NB4 (cell line): Measurements from ENCODE around the gene CAPZA2.

Experiments used
- CTCF ChIP-seq: IDR thresholded peaks from one replicate; pipeline ENCODE4 v1.5.1; 2012; ENCODE audit warnings: low read depth, low read length
- MAX ChIP-seq: IDR thresholded peaks from 2 replicates; pipeline ENCODE4 v1.6.1; 2011; ENCODE audit warnings: low read depth, low read length
- MYC ChIP-seq: IDR thresholded peaks from 2 replicates; pipeline ENCODE4 v1.6.1; 2011; ENCODE audit warnings: low read depth, low read length

- TF ChIP-seq CTCF, result no peak
- TF ChIP-seq MYC, result no peak
- no peak for TF ChIP-seq MAX
Observed at GRCh38 chr7:116840256-116840655, 22.1 kb upstream of the CAPZA2 start.
